SJSA1 (cell line): ENCODE data around the gene FGF8. TPM values are rescaled to one million over a fixed set of nuclear protein-coding genes. Genes with fewer than 3 reads are reported as not detected.

Experiments used
- total RNA-seq: library from RNA; depleted of rRNA; stranded (reverse); fragments of >200 nt; shearing (Covaris generic); gene quantifications from 2 replicates; pipeline ENCODE4 v1.2.3, GENCODE V29; 2014; rRNA removed

FGF8 gene
- total RNA-seq, 1 experiment from 2014 or later: not detected

Other genes starting within 250 kb of the FGF8 start
- 7.2 and 9.8 TPM in 2 replicates for gene POLL, start 187.9 kb downstream of the FGF8 start, total RNA-seq
- gene DPCD, start 187.8 kb downstream of the FGF8 start, total RNA-seq: 34.8 and 60.6 TPM in 2 replicates
- 14.1 and 14.2 TPM in 2 replicates for gene FBXW4, start 80.9 kb downstream of the FGF8 start, total RNA-seq
- 80.7 and 137 TPM in 2 replicates for gene NPM3, start 7.3 kb upstream of the FGF8 start, total RNA-seq
- 65.6 and 69.3 TPM in 2 replicates for gene OGA, start 42.3 kb upstream of the FGF8 start, total RNA-seq
- 0.58 TPM in 1 of 2 replicates, not detected in the other for gene KCNIP2, start 67.7 kb upstream of the FGF8 start, total RNA-seq